HepG2 (cell line): ENCODE measurements around the gene FGFR3. TPM values are rescaled to one million over a fixed set of nuclear protein-coding genes. Genes with fewer than 3 reads are reported as not detected.

Source experiments
- ATAC-seq: fragments of 200-7000 bp; cut with Tn5 transposase; 3 replicates; pipeline ENCODE4 v1.9.1; 2020; ENCODE audit warnings: mild to moderate bottlenecking, moderate library complexity
- BruUV-seq: library from RNA; stranded (reverse); fragments of 400-500 nt; replicated peaks from 2 replicates; lab custom pipeline; 2021; lab: Mats Ljungman, UMichigan
- CTCF ChIA-PET: fragments of 300-600 bp; formaldehyde crosslinking; extraction: SDS; loops from one replicate; lab custom pipeline; 2021; ENCODE audit warnings: low total read pairs, inconsistent platforms, low intra/inter-chr PET ratio; lab: Yijun Ruan, JAX
- POLR2A ChIA-PET: fragments of 350-600 bp; sonication (Branson Sonifier 250); formaldehyde crosslinking; loops from one replicate; lab custom pipeline; 2020; ENCODE audit warnings: antibody characterized with exemption, inconsistent platforms; lab: Yijun Ruan, JAX
- DNase-seq: peaks from one replicate; pipeline ENCODE4 v3.0.0-alpha.2; 2015; ENCODE audit warnings: low spot score
- FAIRE-seq: peaks from 3 replicates; lab custom pipeline; 2011; peaks lifted over from hg19 to GRCh38; lab: Jason Lieb, UNC
- H2AFZ ChIP-seq: one replicate; pipeline ENCODE4 v1.6.1; 2011; ENCODE audit warnings: low read length, inconsistent platforms
- H3K27ac ChIP-seq: fragments of 300-600 bp; 3 replicates; pipeline ENCODE4 v1.8.0; 2011; ENCODE audit warnings: mixed run types, mild to moderate bottlenecking, mixed read lengths, low read length, inconsistent platforms; ENCODE audit not compliant: insufficient read depth; ENCODE audit errors: extremely low read length
- H3K27me3 ChIP-seq, 2 experiments: fragments of 200-600 bp in 1 of 2; 2 replicates in 1 of 2; 3 replicates in 1 of 2; pipeline versions ENCODE4 v1.6.0 to v1.8.0; 2011; ENCODE audit warnings: low read length in 2 of 2, mild to moderate bottlenecking in 2 of 2, moderate library complexity in 2 of 2, inconsistent platforms in 1 of 2; ENCODE audit not compliant: insufficient read depth in 2 of 2, control insufficient read depth in 1 of 2
- H3K36me3 ChIP-seq, 2 experiments: fragments of 200-600 bp in 1 of 2; replicated peaks in 1 of 2; 2 replicates in 1 of 2; 3 replicates in 1 of 2; pipeline versions ENCODE4 v1.5.1 to v1.8.0; 2011; ENCODE audit warnings: low read length in 2 of 2, inconsistent platforms in 1 of 2; ENCODE audit not compliant: insufficient read depth in 2 of 2, control insufficient read depth in 1 of 2
- H3K4me1 ChIP-seq: 2 replicates; pipeline ENCODE4 v1.5.1; 2012; ENCODE audit warnings: low read length, inconsistent platforms; ENCODE audit not compliant: insufficient read depth
- H3K4me2 ChIP-seq: 2 replicates; pipeline ENCODE4 v1.6.0; 2011; ENCODE audit warnings: low read depth, low read length, inconsistent platforms
- H3K4me3 ChIP-seq, 3 experiments: fragments of 200-600 bp in 1 of 3; sonication (generic), shearing (Covaris generic) in 1 of 3; replicated peaks in 1 of 3; 2 replicates each; pipeline ENCODE4 v1.5.1; 2011 to 2016; ENCODE audit warnings: low read length in 3 of 3, inconsistent platforms in 2 of 3, low read depth in 2 of 3, mild to moderate bottlenecking in 2 of 3, control low read depth in 1 of 3, mixed read lengths in 1 of 3; ENCODE audit not compliant: insufficient read depth in 1 of 3
- H3K79me2 ChIP-seq: one replicate; pipeline ENCODE4 v1.6.1; 2011; ENCODE audit warnings: low read length, inconsistent platforms; ENCODE audit not compliant: insufficient read depth
- H3K9ac ChIP-seq: 2 replicates; pipeline ENCODE4 v1.6.0; 2011; ENCODE audit warnings: mild to moderate bottlenecking, low read depth, low read length, inconsistent platforms; ENCODE audit not compliant: insufficient read depth
- H3K9me3 ChIP-seq: 2 replicates; pipeline ENCODE4 v1.5.1; 2012; ENCODE audit warnings: mild to moderate bottlenecking, low read length
- H4K20me1 ChIP-seq: 2 replicates; pipeline ENCODE4 v1.6.0; 2011; ENCODE audit warnings: inconsistent platforms, mild to moderate bottlenecking, low read length, moderate library complexity; ENCODE audit not compliant: insufficient read depth
- FIP1L1 ChIP-seq: fragments of 200-400 bp; formaldehyde crosslinking; IDR thresholded peaks from 2 replicates; pipeline ENCODE4 v1.6.1; 2018; ENCODE audit warnings: low read depth, mild to moderate bottlenecking, low read length, moderate library complexity, borderline replicate concordance; ENCODE audit not compliant: insufficient read depth
- YY1 ChIP-seq: IDR thresholded peaks from 2 replicates; pipeline ENCODE4 v1.6.1; 2011; ENCODE audit warnings: low read length, low read depth, moderate library complexity, mild to moderate bottlenecking; ENCODE audit not compliant: insufficient read depth, insufficient replicate concordance
- ZMAT3 ChIP-seq: sonication (generic); formaldehyde crosslinking; conservative IDR thresholded peaks from 2 replicates; pipeline ENCODE4 v1.7.0; 2021; ENCODE audit warnings: missing genetic modification reagents
- ZNF142 ChIP-seq: sonication (generic); formaldehyde crosslinking; IDR thresholded peaks from 2 replicates; pipeline ENCODE4 v1.4.0; 2020; ENCODE audit warnings: missing genetic modification reagents
- ZNF275 ChIP-seq: sonication (generic); formaldehyde crosslinking; IDR thresholded peaks from 2 replicates; pipeline ENCODE4 v1.8.0; 2022; ENCODE audit warnings: missing genetic modification reagents, mild to moderate bottlenecking, inconsistent platforms, borderline replicate concordance
- ZNF3 ChIP-seq: IDR thresholded peaks from 2 replicates; pipeline ENCODE4 v1.7.0; 2017; ENCODE audit warnings: inconsistent platforms
- ZNF331 ChIP-seq: sonication (generic); formaldehyde crosslinking; IDR thresholded peaks from 2 replicates; pipeline ENCODE4 v1.4.0; 2020; ENCODE audit warnings: missing genetic modification reagents
- ZNF44 ChIP-seq: sonication (generic); formaldehyde crosslinking; IDR thresholded peaks from 2 replicates; pipeline ENCODE4 v1.5.1; 2020; ENCODE audit warnings: mild to moderate bottlenecking, missing genetic modification reagents
- ZNF570 ChIP-seq: sonication (generic); formaldehyde crosslinking; IDR thresholded peaks from 2 replicates; pipeline ENCODE4 v1.4.0; 2020; ENCODE audit warnings: mild to moderate bottlenecking, missing genetic modification reagents, borderline replicate concordance
- ZNF75D ChIP-seq: sonication (generic); formaldehyde crosslinking; IDR thresholded peaks from 2 replicates; pipeline ENCODE4 v1.8.1; 2023; ENCODE audit warnings: missing genetic modification reagents, mild to moderate bottlenecking, borderline replicate concordance
- WGBS: methylation state at CpG from one replicate; pipeline ENCODE4 v1.1.6; 2017; ENCODE audit warnings: low lambda C conversion rate; 5-methylcytosine and 5-hydroxymethylcytosine counted together
- in situ Hi-C: cut with HindIII; loops from 2 replicates; pipeline ENCODE4 v1.10.0; 2017; ENCODE audit warnings: low pct_unique_long_range_greater_than_20kb; ENCODE audit not compliant: extremely low pct_ligation_motif_present
- intact Hi-C: fragments of 100-400 bp; cut with micrococcal nuclease; formaldehyde crosslinking; loops from one replicate; pipeline ENCODE4 v1.10.0; 2022; ENCODE audit not compliant: unreplicated experiment
- polyA plus RNA-seq, 8 experiments: library from polyadenylated mRNA; depleted of rRNA in 3 of 8; stranded (reverse) in 7 of 8; unstranded in 1 of 8; fragments of >200 nt; fragmentation: Illumina TruSeq in 4 of 8; extraction: Trizol in 4 of 8; gene quantifications; 2 replicates each; pipeline versions ENCODE4 v1.2.1 to v1.2.3, GENCODE V29; 2011 to 2016; ENCODE audit warnings: low read depth in 4 of 8, missing spikeins in 1 of 8, mixed read lengths in 1 of 8; ENCODE audit not compliant: insufficient read depth in 1 of 8
- total RNA-seq, 5 experiments: library from RNA; depleted of rRNA; stranded (reverse); fragments of >200 nt; fragmentation: Illumina TruSeq; extraction: Trizol; gene quantifications; 2 replicates each; pipeline ENCODE4 v1.2.3, GENCODE V29; 2016; ENCODE audit warnings: low read depth in 1 of 5
- TF ChIP-seq, protein P1 (sequence below): sonication (generic); formaldehyde crosslinking; IDR thresholded peaks from 2 replicates; pipeline ENCODE4 v1.9.0; 2021; ENCODE audit warnings: missing genetic modification reagents, borderline replicate concordance
- TF ChIP-seq, protein P2 (sequence below): sonication (generic); formaldehyde crosslinking; IDR thresholded peaks from 2 replicates; pipeline ENCODE4 v1.4.0; 2020; ENCODE audit warnings: missing genetic modification reagents

FGFR3 gene
- total and polyA plus RNA-seq, 2 of the 13 experiments (the other 11 are each of a cell fraction or from before 2014, with no cell fraction given) = 103 to 109 TPM

DNA sequence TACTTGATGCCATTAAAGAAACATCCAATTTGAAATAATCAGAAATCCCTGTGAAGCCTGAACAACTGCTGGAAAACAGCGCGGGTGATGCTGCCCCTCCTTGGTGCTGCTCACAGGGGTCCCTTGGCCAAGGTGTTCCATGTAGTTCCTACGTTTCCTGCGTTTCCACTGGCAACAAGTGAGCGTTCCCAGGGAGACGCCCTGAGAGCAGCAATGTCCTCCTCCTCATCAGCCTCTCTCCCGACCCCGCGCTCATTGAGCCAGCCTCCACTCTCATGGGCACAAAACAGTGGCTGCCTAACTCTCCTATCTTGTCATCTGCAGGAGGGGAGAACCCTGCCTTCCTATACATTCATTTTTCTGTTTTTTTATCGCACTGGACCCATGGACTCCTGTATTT is 44.0 kb downstream of the FGFR3 start (continued):
- TF ChIP-seq, protein P1, sequence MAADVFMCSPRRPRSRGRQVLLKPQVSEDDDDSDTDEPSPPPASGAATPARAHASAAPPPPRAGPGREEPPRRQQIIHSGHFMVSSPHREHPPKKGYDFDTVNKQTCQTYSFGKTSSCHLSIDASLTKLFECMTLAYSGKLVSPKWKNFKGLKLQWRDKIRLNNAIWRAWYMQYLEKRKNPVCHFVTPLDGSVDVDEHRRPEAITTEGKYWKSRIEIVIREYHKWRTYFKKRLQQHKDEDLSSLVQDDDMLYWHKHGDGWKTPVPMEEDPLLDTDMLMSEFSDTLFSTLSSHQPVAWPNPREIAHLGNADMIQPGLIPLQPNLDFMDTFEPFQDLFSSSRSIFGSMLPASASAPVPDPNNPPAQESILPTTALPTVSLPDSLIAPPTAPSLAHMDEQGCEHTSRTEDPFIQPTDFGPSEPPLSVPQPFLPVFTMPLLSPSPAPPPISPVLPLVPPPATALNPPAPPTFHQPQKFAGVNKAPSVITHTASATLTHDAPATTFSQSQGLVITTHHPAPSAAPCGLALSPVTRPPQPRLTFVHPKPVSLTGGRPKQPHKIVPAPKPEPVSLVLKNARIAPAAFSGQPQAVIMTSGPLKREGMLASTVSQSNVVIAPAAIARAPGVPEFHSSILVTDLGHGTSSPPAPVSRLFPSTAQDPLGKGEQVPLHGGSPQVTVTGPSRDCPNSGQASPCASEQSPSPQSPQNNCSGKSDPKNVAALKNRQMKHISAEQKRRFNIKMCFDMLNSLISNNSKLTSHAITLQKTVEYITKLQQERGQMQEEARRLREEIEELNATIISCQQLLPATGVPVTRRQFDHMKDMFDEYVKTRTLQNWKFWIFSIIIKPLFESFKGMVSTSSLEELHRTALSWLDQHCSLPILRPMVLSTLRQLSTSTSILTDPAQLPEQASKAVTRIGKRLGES (CRISPR knock-in tag) = no peak
- no peak for TF ChIP-seq ZNF75D (CRISPR knock-in tag)
- TF ChIP-seq ZNF275 = no peak

DNA sequence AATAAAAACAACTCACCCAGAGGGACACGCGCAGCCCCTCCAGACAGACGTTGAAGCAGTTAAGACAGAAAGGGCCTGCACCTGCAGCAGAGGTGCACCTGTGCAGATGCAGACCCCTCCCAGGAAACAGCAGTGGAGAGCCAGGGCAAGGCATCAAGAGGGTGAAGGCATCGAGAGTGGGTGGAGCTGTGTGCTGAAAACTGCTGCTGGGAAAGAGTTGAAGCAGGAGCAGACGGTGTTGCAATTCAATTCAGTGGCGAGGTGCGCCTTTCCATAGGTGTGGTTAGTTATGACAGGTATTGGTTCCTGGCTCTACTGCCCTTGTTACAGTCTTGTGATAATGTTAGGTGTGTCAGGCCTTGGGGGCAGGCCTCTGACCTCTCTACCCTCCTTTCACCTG is 46.2 kb downstream of the FGFR3 start:
- H3K9me3 ChIP-seq = no peaks in the 10 kb centered on the region
- H3K4me1 ChIP-seq = no peaks in the 10 kb centered on the region
- no peak overlapping the region for H3K4me2 ChIP-seq
- no peak for FAIRE-seq
- no peak overlapping the region for H3K27ac ChIP-seq
- peaks cover 10% of the 10 kb centered on the region for H3K79me2 ChIP-seq
- no peak overlapping the region for H3K4me3 ChIP-seq
- no peak for DNase-seq
- in situ Hi-C loops = no loop called here
- no TSS peak for BruUV-seq
- H3K36me3 ChIP-seq = peaks cover 39 to 76% of the 10 kb centered on the region in 2 experiments
- intact Hi-C loops = no loop called here
- ATAC-seq = no peak
- no peak overlapping the region for H2AFZ ChIP-seq
- H3K27me3 ChIP-seq = no peaks in the 10 kb centered on the region
- CTCF ChIA-PET = no interaction called here
- 97% methylated on average over 7 of the region's 7 CpGs for WGBS
- POLR2A ChIA-PET = no interaction called here
- H3K9ac ChIP-seq = no peak overlapping the region
- no peaks in the 10 kb centered on the region; the same call in 1 of the 2 replicates for H4K20me1 ChIP-seq
- no peak for TF ChIP-seq ZNF331
- no peak for TF ChIP-seq FIP1L1
- TF ChIP-seq ZNF570 (CRISPR knock-in tag) = no peak
- TF ChIP-seq, protein P2, sequence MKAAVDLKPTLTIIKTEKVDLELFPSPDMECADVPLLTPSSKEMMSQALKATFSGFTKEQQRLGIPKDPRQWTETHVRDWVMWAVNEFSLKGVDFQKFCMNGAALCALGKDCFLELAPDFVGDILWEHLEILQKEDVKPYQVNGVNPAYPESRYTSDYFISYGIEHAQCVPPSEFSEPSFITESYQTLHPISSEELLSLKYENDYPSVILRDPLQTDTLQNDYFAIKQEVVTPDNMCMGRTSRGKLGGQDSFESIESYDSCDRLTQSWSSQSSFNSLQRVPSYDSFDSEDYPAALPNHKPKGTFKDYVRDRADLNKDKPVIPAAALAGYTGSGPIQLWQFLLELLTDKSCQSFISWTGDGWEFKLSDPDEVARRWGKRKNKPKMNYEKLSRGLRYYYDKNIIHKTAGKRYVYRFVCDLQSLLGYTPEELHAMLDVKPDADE (CRISPR knock-in tag) = no peak
- TF ChIP-seq ZNF3 = no peak
- TF ChIP-seq ZNF44 (CRISPR knock-in tag) = no peak
- TF ChIP-seq ZNF142 (CRISPR knock-in tag) = no peak
- no peak for TF ChIP-seq YY1
- TF ChIP-seq ZMAT3 (CRISPR knock-in tag) = no peak
